OCI-LY3 (cell line): Measurements from ENCODE around the gene EIF4EBP3.

Experiments used
- H2AFZ ChIP-seq: fragments of 200-600, 300-600 bp; shearing (Covaris generic); 2 replicates; pipeline ENCODE4 v1.6.0; 2014; ENCODE audit warnings: antibody characterized with exemption, low read depth, low read length
- H3K27ac ChIP-seq: fragments of 200-600, 300-600 bp; sonication (generic); 2 replicates; pipeline ENCODE4 v1.5.1; 2014; ENCODE audit warnings: mild to moderate bottlenecking, low read length, moderate library complexity, mixed read lengths
- H3K27me3 ChIP-seq: fragments of 200-600, 300-600 bp; sonication (generic); 2 replicates; pipeline ENCODE4 v1.6.1; 2014; ENCODE audit warnings: low read depth, low read length, mixed read lengths
- H3K36me3 ChIP-seq: fragments of 200-600, 300-600 bp; sonication (generic); replicated peaks from 2 replicates; pipeline ENCODE3; 2014; ENCODE audit warnings: low read depth, low read length, mixed read lengths
- H3K4me1 ChIP-seq: fragments of 300-600, 200-600 bp; sonication (generic); 2 replicates; pipeline ENCODE4 v1.6.1; 2014; ENCODE audit warnings: low read length, mixed read lengths
- H3K4me2 ChIP-seq: fragments of 200-600, 300-600 bp; sonication (generic); 2 replicates; pipeline ENCODE4 v1.6.1; 2014; ENCODE audit warnings: low read length, mixed read lengths
- H3K4me3 ChIP-seq: fragments of 300-600, 200-600 bp; sonication (generic); 2 replicates; pipeline ENCODE4 v1.5.1; 2014; ENCODE audit warnings: antibody characterized with exemption, mild to moderate bottlenecking, low read length, moderate library complexity
- H3K79me2 ChIP-seq: fragments of 300-600, 200-600 bp; shearing (Covaris generic); 2 replicates; pipeline ENCODE4 v1.6.1; 2014; ENCODE audit warnings: mild to moderate bottlenecking, low read length, mixed read lengths
- H3K9ac ChIP-seq: fragments of 300-600, 200-600 bp; shearing (Covaris generic); 2 replicates; pipeline ENCODE4 v1.6.0; 2014; ENCODE audit warnings: mild to moderate bottlenecking, low read length, moderate library complexity
- H3K9me3 ChIP-seq: fragments of 200-600, 300-600 bp; shearing (Covaris generic); 2 replicates; pipeline ENCODE4 v1.6.1; 2014; ENCODE audit warnings: low read length, mixed read lengths; ENCODE audit not compliant: insufficient read depth
- H4K20me1 ChIP-seq: fragments of 200-600, 300-600 bp; sonication (generic); 2 replicates; pipeline ENCODE4 v1.6.1; 2016; ENCODE audit warnings: low read length, mixed read lengths; ENCODE audit not compliant: insufficient read depth
- CTCF ChIP-seq: fragments of 200-600, 300-600 bp; sonication (generic); IDR thresholded peaks from 2 replicates; pipeline ENCODE4 v1.5.1; 2014; ENCODE audit warnings: antibody characterized with exemption, low read length, low read depth
- EZH2phosphoT487 ChIP-seq: fragments of 200-600 bp; shearing (Covaris generic); IDR thresholded peaks from 2 replicates; pipeline ENCODE4 v1.6.1; 2018; ENCODE audit warnings: antibody characterized with exemption, mixed run types, low read depth

EIF4EBP3 gene

GRCh38 chr5:140570488-140570887 is 23.0 kb downstream of the EIF4EBP3 start:
- H3K4me1 ChIP-seq, result peaks cover 23% of the 10 kb centered on the region
- H3K4me3 ChIP-seq, result no peak overlapping the region
- TF ChIP-seq EZH2phosphoT487 (no peak), CTCF (no peak)
- H3K9ac ChIP-seq, result no peak overlapping the region
- no peak overlapping the region for H2AFZ ChIP-seq
- H3K79me2 ChIP-seq, result peaks cover 13% of the 10 kb centered on the region
- no peak overlapping the region for H3K27ac ChIP-seq
- no peaks in the 10 kb centered on the region for H3K9me3 ChIP-seq
- H3K36me3 ChIP-seq, result no peaks in the 10 kb centered on the region
- no peaks in the 10 kb centered on the region for H4K20me1 ChIP-seq
- no peaks in the 10 kb centered on the region for H3K27me3 ChIP-seq
- no peak overlapping the region for H3K4me2 ChIP-seq

- Histone ChIP-seq H3K4me3 (no peak overlapping the region), H3K9ac (no peak overlapping the region), H3K27ac (no peak overlapping the region), H3K9me3 (no peaks in the 10 kb centered on the region), H3K36me3 (no peaks in the 10 kb centered on the region), H3K4me2 (no peak overlapping the region), H3K4me1 (peaks cover 17% of the 10 kb centered on the region), H3K79me2 (peaks cover 6% of the 10 kb centered on the region), H3K27me3 (no peaks in the 10 kb centered on the region), H4K20me1 (no peaks in the 10 kb centered on the region), H2AFZ (no peak overlapping the region)
- TF ChIP-seq CTCF (no peak), EZH2phosphoT487 (no peak)
Measured at GRCh38 chr5:140571105-140571504, 23.6 kb downstream of the EIF4EBP3 start.

GRCh38 chr5:140573683-140574082 is 26.2 kb downstream of the EIF4EBP3 start:
- TF ChIP-seq EZH2phosphoT487 (no peak), CTCF (no peak)
- Histone ChIP-seq H3K27ac (no peak overlapping the region), H3K4me1 (peaks cover 12% of the 10 kb centered on the region)

GRCh38 chr5:140574165-140574564 is 26.7 kb downstream of the EIF4EBP3 start:
- H3K9me3 ChIP-seq, result no peaks in the 10 kb centered on the region
- H3K4me3 ChIP-seq, result no peak overlapping the region
- H2AFZ ChIP-seq, result no peak overlapping the region
- no peak overlapping the region for H3K4me2 ChIP-seq
- no peak for TF ChIP-seq EZH2phosphoT487
- TF ChIP-seq CTCF, result no peak
- H3K27me3 ChIP-seq, result no peaks in the 10 kb centered on the region
- no peaks in the 10 kb centered on the region for H3K36me3 ChIP-seq
- H3K27ac ChIP-seq, result no peak overlapping the region
- H3K4me1 ChIP-seq, result peaks cover 8% of the 10 kb centered on the region
- H4K20me1 ChIP-seq, result no peaks in the 10 kb centered on the region
- no peaks in the 10 kb centered on the region for H3K79me2 ChIP-seq
- H3K9ac ChIP-seq, result no peak overlapping the region

More at GRCh38 chr5:140573683-140574082, 26.2 kb downstream of the EIF4EBP3 start:
- Histone ChIP-seq H3K36me3 (no peaks in the 10 kb centered on the region), H3K4me3 (no peak overlapping the region), H3K9me3 (no peaks in the 10 kb centered on the region), H2AFZ (no peak overlapping the region), H4K20me1 (no peaks in the 10 kb centered on the region), H3K9ac (no peak overlapping the region), H3K79me2 (no peaks in the 10 kb centered on the region), H3K4me2 (no peak overlapping the region), H3K27me3 (no peaks in the 10 kb centered on the region)
